ENCODE measurements around the gene TBX2. TPM values are rescaled to one million over a fixed set of nuclear protein-coding genes. Genes with fewer than 3 reads are reported as not detected.

Gene TBX2
- total RNA-seq, 1 experiment from 2014 or later, result not detected

- Histone ChIP-seq H3K9ac (ENCODE audit: low read length) (no peak overlapping the region), H3K9me2 (replicated peaks; ENCODE audit: insufficient read depth, low read length) (no peaks in the 10 kb centered on the region), H3K79me2 (ENCODE audit: low read length) (no peaks in the 10 kb centered on the region), H3K4me1 (ENCODE audit: low read length) (no peaks in the 10 kb centered on the region), H3K9me3 (ENCODE audit: low read length) (no peaks in the 10 kb centered on the region), H3K36me3 (ENCODE audit: insufficient read depth, low read length) (no peaks in the 10 kb centered on the region), H4K20me1 (ENCODE audit: insufficient read depth, low read depth, low read length) (no peaks in the 10 kb centered on the region), H3K27ac (ENCODE audit: low read length) (no peak overlapping the region), H3K27me3 (ENCODE audit: low read length) (no peaks in the 10 kb centered on the region), H3K4me3 (ENCODE audit: low read length) (no peak overlapping the region), H2AFZ (ENCODE audit: low read length) (no peak overlapping the region), H3K4me2 (ENCODE audit: low read depth, low read length, poor library complexity, severe bottlenecking) (no peak overlapping the region)
- no peak for DNase-seq
Observed at GRCh38 chr17:61416211-61416539, 16.5 kb downstream of the TBX2 start.

GRCh38 chr17:61416540-61417363, 17.1 kb downstream of the TBX2 start:
- DNase-seq, result peak; percentile 82
- no peak overlapping the region for H3K9ac ChIP-seq (ENCODE audit: low read length)
- H2AFZ ChIP-seq (ENCODE audit: low read length), result no peak overlapping the region
- no peaks in the 10 kb centered on the region for H3K9me2 ChIP-seq (replicated peaks; ENCODE audit: insufficient read depth, low read length)
- no peaks in the 10 kb centered on the region for H3K79me2 ChIP-seq (ENCODE audit: low read length)
- H3K4me2 ChIP-seq (ENCODE audit: low read depth, low read length, poor library complexity, severe bottlenecking), result no peak overlapping the region
- no peaks in the 10 kb centered on the region for H3K36me3 ChIP-seq (ENCODE audit: insufficient read depth, low read length)
- H3K4me1 ChIP-seq (ENCODE audit: low read length), result no peaks in the 10 kb centered on the region
- H3K9me3 ChIP-seq (ENCODE audit: low read length), result no peaks in the 10 kb centered on the region
- no peak overlapping the region for H3K4me3 ChIP-seq (ENCODE audit: low read length)
- H3K27ac ChIP-seq (ENCODE audit: low read length), result no peak overlapping the region
- no peaks in the 10 kb centered on the region for H3K27me3 ChIP-seq (ENCODE audit: low read length)
- no peaks in the 10 kb centered on the region for H4K20me1 ChIP-seq (ENCODE audit: insufficient read depth, low read depth, low read length)

GRCh38 chr17:61418449-61418848, 18.8 kb downstream of the TBX2 start:
- H3K27me3 ChIP-seq (ENCODE audit: low read length), result no peaks in the 10 kb centered on the region
- H3K4me1 ChIP-seq (ENCODE audit: low read length), result no peaks in the 10 kb centered on the region
- H3K4me2 ChIP-seq (ENCODE audit: low read depth, low read length, poor library complexity, severe bottlenecking), result no peak overlapping the region
- no peak overlapping the region for H3K4me3 ChIP-seq (ENCODE audit: low read length)
- H4K20me1 ChIP-seq (ENCODE audit: insufficient read depth, low read depth, low read length), result no peaks in the 10 kb centered on the region
- DNase-seq, result no peak
- no peak overlapping the region for H3K9ac ChIP-seq (ENCODE audit: low read length)
- no peak overlapping the region for H3K27ac ChIP-seq (ENCODE audit: low read length)
- H3K9me2 ChIP-seq (replicated peaks; ENCODE audit: insufficient read depth, low read length), result no peaks in the 10 kb centered on the region
- no peaks in the 10 kb centered on the region for H3K9me3 ChIP-seq (ENCODE audit: low read length)
- H3K36me3 ChIP-seq (ENCODE audit: insufficient read depth, low read length), result no peaks in the 10 kb centered on the region
- H3K79me2 ChIP-seq (ENCODE audit: low read length), result no peaks in the 10 kb centered on the region
- H2AFZ ChIP-seq (ENCODE audit: low read length), result no peak overlapping the region

GRCh38 chr17:61419496-61420046, 19.9 kb downstream of the TBX2 start:
- Histone ChIP-seq H3K4me1 (ENCODE audit: low read length) (no peaks in the 10 kb centered on the region), H3K27me3 (ENCODE audit: low read length) (no peaks in the 10 kb centered on the region), H3K4me3 (ENCODE audit: low read length) (no peak overlapping the region), H3K4me2 (ENCODE audit: low read depth, low read length, poor library complexity, severe bottlenecking) (no peak overlapping the region), H4K20me1 (ENCODE audit: insufficient read depth, low read depth, low read length) (no peaks in the 10 kb centered on the region), H2AFZ (ENCODE audit: low read length) (no peak overlapping the region), H3K27ac (ENCODE audit: low read length) (no peak overlapping the region), H3K9me2 (replicated peaks; ENCODE audit: insufficient read depth, low read length) (no peaks in the 10 kb centered on the region), H3K9me3 (ENCODE audit: low read length) (no peaks in the 10 kb centered on the region), H3K9ac (ENCODE audit: low read length) (no peak overlapping the region), H3K79me2 (ENCODE audit: low read length) (no peaks in the 10 kb centered on the region), H3K36me3 (ENCODE audit: insufficient read depth, low read length) (no peaks in the 10 kb centered on the region)
- DNase-seq, result no peak

GRCh38 chr17:61420052-61420451, 20.4 kb downstream of the TBX2 start:
- Histone ChIP-seq H4K20me1 (ENCODE audit: insufficient read depth, low read depth, low read length) (no peaks in the 10 kb centered on the region), H3K9ac (ENCODE audit: low read length) (no peak overlapping the region), H3K4me2 (ENCODE audit: low read depth, low read length, poor library complexity, severe bottlenecking) (no peak overlapping the region), H3K79me2 (ENCODE audit: low read length) (no peaks in the 10 kb centered on the region), H3K27ac (ENCODE audit: low read length) (no peak overlapping the region), H3K4me1 (ENCODE audit: low read length) (no peaks in the 10 kb centered on the region), H2AFZ (ENCODE audit: low read length) (no peak overlapping the region), H3K4me3 (ENCODE audit: low read length) (no peak overlapping the region), H3K36me3 (ENCODE audit: insufficient read depth, low read length) (no peaks in the 10 kb centered on the region), H3K9me3 (ENCODE audit: low read length) (no peaks in the 10 kb centered on the region), H3K9me2 (replicated peaks; ENCODE audit: insufficient read depth, low read length) (no peaks in the 10 kb centered on the region), H3K27me3 (ENCODE audit: low read length) (no peaks in the 10 kb centered on the region)
- DNase-seq, result no peak

GRCh38 chr17:61420745-61421398, 21.2 kb downstream of the TBX2 start:
- Histone ChIP-seq H3K4me2 (ENCODE audit: low read depth, low read length, poor library complexity, severe bottlenecking) (no peak overlapping the region), H3K36me3 (ENCODE audit: insufficient read depth, low read length) (no peaks in the 10 kb centered on the region), H3K27ac (ENCODE audit: low read length) (no peak overlapping the region), H3K27me3 (ENCODE audit: low read length) (no peaks in the 10 kb centered on the region), H3K79me2 (ENCODE audit: low read length) (no peaks in the 10 kb centered on the region), H3K9ac (ENCODE audit: low read length) (no peak overlapping the region), H3K4me3 (ENCODE audit: low read length) (no peak overlapping the region), H3K9me3 (ENCODE audit: low read length) (no peaks in the 10 kb centered on the region), H3K4me1 (ENCODE audit: low read length) (no peaks in the 10 kb centered on the region), H3K9me2 (replicated peaks; ENCODE audit: insufficient read depth, low read length) (no peaks in the 10 kb centered on the region), H4K20me1 (ENCODE audit: insufficient read depth, low read depth, low read length) (no peaks in the 10 kb centered on the region), H2AFZ (ENCODE audit: low read length) (no peak overlapping the region)
- DNase-seq, result no peak

GRCh38 chr17:61421460-61421859, 21.8 kb downstream of the TBX2 start:
- Histone ChIP-seq H3K79me2 (ENCODE audit: low read length) (no peaks in the 10 kb centered on the region), H3K9me3 (ENCODE audit: low read length) (no peaks in the 10 kb centered on the region)
- DNase-seq, result no peak

GRCh38 chr17:61422116-61422799, 22.6 kb downstream of the TBX2 start:
- no peaks in the 10 kb centered on the region for H3K9me3 ChIP-seq (ENCODE audit: low read length)
- H3K4me1 ChIP-seq (ENCODE audit: low read length), result no peaks in the 10 kb centered on the region
- no peak overlapping the region for H3K9ac ChIP-seq (ENCODE audit: low read length)
- no peak for DNase-seq
- H2AFZ ChIP-seq (ENCODE audit: low read length), result no peak overlapping the region
- H3K27me3 ChIP-seq (ENCODE audit: low read length), result no peaks in the 10 kb centered on the region
- H3K9me2 ChIP-seq (replicated peaks; ENCODE audit: insufficient read depth, low read length), result no peaks in the 10 kb centered on the region
- no peaks in the 10 kb centered on the region for H4K20me1 ChIP-seq (ENCODE audit: insufficient read depth, low read depth, low read length)
- no peak overlapping the region for H3K27ac ChIP-seq (ENCODE audit: low read length)
- no peaks in the 10 kb centered on the region for H3K36me3 ChIP-seq (ENCODE audit: insufficient read depth, low read length)
- H3K79me2 ChIP-seq (ENCODE audit: low read length), result no peaks in the 10 kb centered on the region
- H3K4me3 ChIP-seq (ENCODE audit: low read length), result no peak overlapping the region
- H3K4me2 ChIP-seq (ENCODE audit: low read depth, low read length, poor library complexity, severe bottlenecking), result no peak overlapping the region

More at GRCh38 chr17:61421460-61421859, 21.8 kb downstream of the TBX2 start:
- no peaks in the 10 kb centered on the region for H3K36me3 ChIP-seq (ENCODE audit: insufficient read depth, low read length)
- no peak overlapping the region for H3K9ac ChIP-seq (ENCODE audit: low read length)
- H3K4me2 ChIP-seq (ENCODE audit: low read depth, low read length, poor library complexity, severe bottlenecking), result no peak overlapping the region
- H3K4me3 ChIP-seq (ENCODE audit: low read length), result no peak overlapping the region
- no peaks in the 10 kb centered on the region for H3K27me3 ChIP-seq (ENCODE audit: low read length)
- no peak overlapping the region for H2AFZ ChIP-seq (ENCODE audit: low read length)
- H4K20me1 ChIP-seq (ENCODE audit: insufficient read depth, low read depth, low read length), result no peaks in the 10 kb centered on the region
- H3K4me1 ChIP-seq (ENCODE audit: low read length), result no peaks in the 10 kb centered on the region
- H3K27ac ChIP-seq (ENCODE audit: low read length), result no peak overlapping the region
- no peaks in the 10 kb centered on the region for H3K9me2 ChIP-seq (replicated peaks; ENCODE audit: insufficient read depth, low read length)
